Measurements from ENCODE around the gene GZMM.

The GZMM gene

DNA sequence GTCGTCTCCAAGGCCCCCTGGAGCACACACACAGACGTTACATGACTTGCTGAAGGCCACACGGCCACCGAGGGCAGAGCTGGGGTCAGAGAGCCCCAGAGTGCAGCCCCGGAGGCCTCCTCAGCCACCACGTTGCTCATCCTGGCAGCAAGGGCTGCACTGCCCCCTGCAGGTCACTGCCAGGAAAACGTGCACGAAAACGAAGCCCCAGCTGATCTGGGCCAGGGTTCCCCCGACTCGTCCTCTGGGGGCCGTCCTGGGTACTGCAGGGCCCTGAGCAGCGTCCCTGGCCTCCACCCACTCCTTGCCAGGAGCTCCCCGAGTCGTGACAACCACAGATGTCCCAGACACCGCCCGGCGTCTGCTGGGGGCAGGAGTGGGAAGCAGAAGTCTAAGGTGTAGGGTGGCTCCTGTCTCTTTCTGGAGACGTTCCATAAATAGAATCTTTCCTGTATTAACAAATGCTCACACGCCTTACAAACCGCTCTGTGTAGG lies 33.2 kb upstream of the GZMM start (continued):
- no peak for TF ChIP-seq ZNF623 (tag by site-specific recombination; IDR thresholded peaks at IDR 0.05)
- TF ChIP-seq TCF7L2 (IDR thresholded peaks at IDR 0.05; ENCODE audit: borderline replicate concordance, low read depth, low read length): no peak
- TF ChIP-seq ZNF155 (tag by site-specific recombination; IDR thresholded peaks at IDR 0.05): no peak
- TF ChIP-seq, protein P1, sequence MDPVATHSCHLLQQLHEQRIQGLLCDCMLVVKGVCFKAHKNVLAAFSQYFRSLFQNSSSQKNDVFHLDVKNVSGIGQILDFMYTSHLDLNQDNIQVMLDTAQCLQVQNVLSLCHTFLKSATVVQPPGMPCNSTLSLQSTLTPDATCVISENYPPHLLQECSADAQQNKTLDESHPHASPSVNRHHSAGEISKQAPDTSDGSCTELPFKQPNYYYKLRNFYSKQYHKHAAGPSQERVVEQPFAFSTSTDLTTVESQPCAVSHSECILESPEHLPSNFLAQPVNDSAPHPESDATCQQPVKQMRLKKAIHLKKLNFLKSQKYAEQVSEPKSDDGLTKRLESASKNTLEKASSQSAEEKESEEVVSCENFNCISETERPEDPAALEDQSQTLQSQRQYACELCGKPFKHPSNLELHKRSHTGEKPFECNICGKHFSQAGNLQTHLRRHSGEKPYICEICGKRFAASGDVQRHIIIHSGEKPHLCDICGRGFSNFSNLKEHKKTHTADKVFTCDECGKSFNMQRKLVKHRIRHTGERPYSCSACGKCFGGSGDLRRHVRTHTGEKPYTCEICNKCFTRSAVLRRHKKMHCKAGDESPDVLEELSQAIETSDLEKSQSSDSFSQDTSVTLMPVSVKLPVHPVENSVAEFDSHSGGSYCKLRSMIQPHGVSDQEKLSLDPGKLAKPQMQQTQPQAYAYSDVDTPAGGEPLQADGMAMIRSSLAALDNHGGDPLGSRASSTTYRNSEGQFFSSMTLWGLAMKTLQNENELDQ (tag by site-specific recombination; IDR thresholded peaks at IDR 0.05; ENCODE audit: low read depth): no peak
- TF ChIP-seq HIC1 (tag by site-specific recombination; IDR thresholded peaks at IDR 0.05): no peak
- peak; percentile 71; the same call in 1 of the 2 replicates for TF ChIP-seq KLF17 (tag by site-specific recombination; IDR thresholded peaks at IDR 0.05)
- TF ChIP-seq ZNF335 (tag by site-specific recombination; conservative IDR thresholded peaks at IDR 0.05): peak; percentile 61
- no peak for TF ChIP-seq ZNF521 (tag by site-specific recombination; IDR thresholded peaks at IDR 0.05)
- TF ChIP-seq EGR2 (tag by site-specific recombination; IDR thresholded peaks at IDR 0.05; ENCODE audit: low read depth): 0 out of 2 replicates have a peak, but pooled peaks have one; percentile 19
- no peak for TF ChIP-seq ZFP69B (tag by site-specific recombination; IDR thresholded peaks at IDR 0.05)
- TF ChIP-seq, protein P2, sequence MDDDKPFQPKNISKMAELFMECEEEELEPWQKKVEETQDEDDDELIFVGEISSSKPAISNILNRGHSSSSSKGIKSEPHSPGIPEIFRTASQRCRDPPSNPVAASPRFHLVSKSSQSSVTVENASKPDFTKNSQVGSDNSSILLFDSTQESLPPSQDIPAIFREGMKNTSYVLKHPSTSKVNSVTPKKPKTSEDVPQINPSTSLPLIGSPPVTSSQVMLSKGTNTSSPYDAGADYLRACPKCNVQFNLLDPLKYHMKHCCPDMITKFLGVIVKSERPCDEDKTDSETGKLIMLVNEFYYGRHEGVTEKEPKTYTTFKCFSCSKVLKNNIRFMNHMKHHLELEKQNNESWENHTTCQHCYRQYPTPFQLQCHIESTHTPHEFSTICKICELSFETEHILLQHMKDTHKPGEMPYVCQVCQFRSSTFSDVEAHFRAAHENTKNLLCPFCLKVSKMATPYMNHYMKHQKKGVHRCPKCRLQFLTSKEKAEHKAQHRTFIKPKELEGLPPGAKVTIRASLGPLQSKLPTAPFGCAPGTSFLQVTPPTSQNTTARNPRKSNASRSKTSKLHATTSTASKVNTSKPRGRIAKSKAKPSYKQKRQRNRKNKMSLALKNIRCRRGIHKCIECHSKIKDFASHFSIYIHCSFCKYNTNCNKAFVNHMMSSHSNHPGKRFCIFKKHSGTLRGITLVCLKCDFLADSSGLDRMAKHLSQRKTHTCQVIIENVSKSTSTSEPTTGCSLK (tag by site-specific recombination; IDR thresholded peaks at IDR 0.05): no peak
- no peak for TF ChIP-seq ZNF433 (tag by site-specific recombination; IDR thresholded peaks at IDR 0.05; ENCODE audit: low read depth)
- no peak for TF ChIP-seq ZBTB1 (tag by site-specific recombination; IDR thresholded peaks at IDR 0.05)
- no peak for TF ChIP-seq REST (tag by site-specific recombination; IDR thresholded peaks at IDR 0.05)
- no peak for TF ChIP-seq ZNF10 (tag by site-specific recombination; IDR thresholded peaks at IDR 0.05)
- peak; percentile 62; the same call in 1 of the 2 replicates for TF ChIP-seq ZNF660 (tag by site-specific recombination; IDR thresholded peaks at IDR 0.05)
- TF ChIP-seq KLF8 (tag by site-specific recombination; IDR thresholded peaks at IDR 0.05): no peak
- no peak for TF ChIP-seq ZNF292 (tag by site-specific recombination; IDR thresholded peaks at IDR 0.05; ENCODE audit: borderline replicate concordance, low read depth)
- TF ChIP-seq KLF1 (tag by site-specific recombination; IDR thresholded peaks at IDR 0.05): no peak
- TF ChIP-seq, protein P3, sequence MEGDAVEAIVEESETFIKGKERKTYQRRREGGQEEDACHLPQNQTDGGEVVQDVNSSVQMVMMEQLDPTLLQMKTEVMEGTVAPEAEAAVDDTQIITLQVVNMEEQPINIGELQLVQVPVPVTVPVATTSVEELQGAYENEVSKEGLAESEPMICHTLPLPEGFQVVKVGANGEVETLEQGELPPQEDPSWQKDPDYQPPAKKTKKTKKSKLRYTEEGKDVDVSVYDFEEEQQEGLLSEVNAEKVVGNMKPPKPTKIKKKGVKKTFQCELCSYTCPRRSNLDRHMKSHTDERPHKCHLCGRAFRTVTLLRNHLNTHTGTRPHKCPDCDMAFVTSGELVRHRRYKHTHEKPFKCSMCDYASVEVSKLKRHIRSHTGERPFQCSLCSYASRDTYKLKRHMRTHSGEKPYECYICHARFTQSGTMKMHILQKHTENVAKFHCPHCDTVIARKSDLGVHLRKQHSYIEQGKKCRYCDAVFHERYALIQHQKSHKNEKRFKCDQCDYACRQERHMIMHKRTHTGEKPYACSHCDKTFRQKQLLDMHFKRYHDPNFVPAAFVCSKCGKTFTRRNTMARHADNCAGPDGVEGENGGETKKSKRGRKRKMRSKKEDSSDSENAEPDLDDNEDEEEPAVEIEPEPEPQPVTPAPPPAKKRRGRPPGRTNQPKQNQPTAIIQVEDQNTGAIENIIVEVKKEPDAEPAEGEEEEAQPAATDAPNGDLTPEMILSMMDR (tag by site-specific recombination; IDR thresholded peaks at IDR 0.05): peak; percentile 97
- TF ChIP-seq REPIN1 (tag by site-specific recombination; IDR thresholded peaks at IDR 0.05; ENCODE audit: low read depth): no peak
- TF ChIP-seq HOXA7 (CRISPR knock-in tag; IDR thresholded peaks at IDR 0.05; ENCODE audit: borderline replicate concordance): no peak
- no peak for TF ChIP-seq ZNF404 (tag by site-specific recombination; IDR thresholded peaks at IDR 0.05)
- TF ChIP-seq ZNF768 (tag by site-specific recombination; IDR thresholded peaks at IDR 0.05): no peak
- TF ChIP-seq SETDB1 (IDR thresholded peaks at IDR 0.05; ENCODE audit: insufficient read length, low read length): peak; percentile 25
- TF ChIP-seq ZNF26 (tag by site-specific recombination; IDR thresholded peaks at IDR 0.05): no peak
